ENCODE measurements around the gene CNOT4.

The CNOT4 gene

DNA sequence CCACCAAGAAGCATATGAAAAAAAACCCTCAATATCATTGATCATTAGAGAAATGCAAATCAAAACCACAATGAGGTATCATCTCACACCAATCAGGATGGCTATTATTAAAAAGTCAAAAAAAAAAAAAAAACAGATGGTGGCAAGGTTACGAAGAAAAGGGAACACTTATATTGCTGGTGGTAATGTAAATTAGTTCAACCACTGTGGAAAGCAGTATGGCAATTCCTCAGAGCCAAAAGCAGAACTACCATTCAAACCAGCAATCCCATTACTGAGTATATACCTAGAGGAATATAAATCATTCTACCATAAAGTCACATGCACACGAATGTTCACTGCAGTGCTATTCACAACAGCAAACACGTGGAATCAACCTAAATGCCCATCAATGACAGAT is 46.0 kb downstream of the CNOT4 start:
- TF ChIP-seq, protein P1, sequence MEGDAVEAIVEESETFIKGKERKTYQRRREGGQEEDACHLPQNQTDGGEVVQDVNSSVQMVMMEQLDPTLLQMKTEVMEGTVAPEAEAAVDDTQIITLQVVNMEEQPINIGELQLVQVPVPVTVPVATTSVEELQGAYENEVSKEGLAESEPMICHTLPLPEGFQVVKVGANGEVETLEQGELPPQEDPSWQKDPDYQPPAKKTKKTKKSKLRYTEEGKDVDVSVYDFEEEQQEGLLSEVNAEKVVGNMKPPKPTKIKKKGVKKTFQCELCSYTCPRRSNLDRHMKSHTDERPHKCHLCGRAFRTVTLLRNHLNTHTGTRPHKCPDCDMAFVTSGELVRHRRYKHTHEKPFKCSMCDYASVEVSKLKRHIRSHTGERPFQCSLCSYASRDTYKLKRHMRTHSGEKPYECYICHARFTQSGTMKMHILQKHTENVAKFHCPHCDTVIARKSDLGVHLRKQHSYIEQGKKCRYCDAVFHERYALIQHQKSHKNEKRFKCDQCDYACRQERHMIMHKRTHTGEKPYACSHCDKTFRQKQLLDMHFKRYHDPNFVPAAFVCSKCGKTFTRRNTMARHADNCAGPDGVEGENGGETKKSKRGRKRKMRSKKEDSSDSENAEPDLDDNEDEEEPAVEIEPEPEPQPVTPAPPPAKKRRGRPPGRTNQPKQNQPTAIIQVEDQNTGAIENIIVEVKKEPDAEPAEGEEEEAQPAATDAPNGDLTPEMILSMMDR (IDR thresholded peaks at IDR 0.05; ENCODE audit: borderline replicate concordance, insufficient read depth, low read depth, low read length): no peak

DNA sequence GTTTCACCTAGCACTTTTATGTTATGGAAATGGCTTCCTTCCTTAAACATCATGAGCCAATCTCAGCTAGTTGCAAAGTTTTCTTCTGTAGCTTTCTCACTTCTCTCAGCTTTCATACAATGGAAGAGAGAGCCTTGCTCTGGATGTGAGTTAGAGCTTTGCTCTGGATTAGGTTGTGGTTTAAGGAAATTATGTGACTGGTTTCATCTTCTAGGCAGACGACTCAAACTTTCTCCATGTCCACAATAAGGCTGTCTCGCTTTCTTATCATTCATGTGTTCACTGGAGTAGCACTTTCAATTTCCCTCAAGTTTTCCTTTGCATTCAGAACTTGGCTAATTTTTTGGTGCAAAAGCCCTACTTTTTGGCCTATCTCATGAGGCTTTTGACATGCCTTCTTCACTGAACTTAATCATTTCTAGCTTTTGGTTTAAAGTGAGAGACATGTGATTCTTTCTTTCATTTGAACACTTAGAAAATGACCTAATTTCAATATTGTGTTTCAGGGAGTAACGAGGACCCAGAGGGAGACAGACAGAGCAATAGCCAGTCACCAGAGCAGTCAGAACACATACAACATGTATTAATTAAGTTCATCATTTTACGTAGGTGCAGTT is 49.8 kb downstream of the CNOT4 start:
- TF ChIP-seq, protein P1 (IDR thresholded peaks at IDR 0.05; ENCODE audit: borderline replicate concordance, insufficient read depth, low read depth, low read length): no peak
- no peak overlapping the region for H3K4me3 ChIP-seq (ENCODE audit: low read depth, low read length)

More for the DNA sequence above, 46.0 kb downstream of the CNOT4 start:
- no peak overlapping the region for H3K4me3 ChIP-seq (ENCODE audit: low read depth, low read length)

DNA sequence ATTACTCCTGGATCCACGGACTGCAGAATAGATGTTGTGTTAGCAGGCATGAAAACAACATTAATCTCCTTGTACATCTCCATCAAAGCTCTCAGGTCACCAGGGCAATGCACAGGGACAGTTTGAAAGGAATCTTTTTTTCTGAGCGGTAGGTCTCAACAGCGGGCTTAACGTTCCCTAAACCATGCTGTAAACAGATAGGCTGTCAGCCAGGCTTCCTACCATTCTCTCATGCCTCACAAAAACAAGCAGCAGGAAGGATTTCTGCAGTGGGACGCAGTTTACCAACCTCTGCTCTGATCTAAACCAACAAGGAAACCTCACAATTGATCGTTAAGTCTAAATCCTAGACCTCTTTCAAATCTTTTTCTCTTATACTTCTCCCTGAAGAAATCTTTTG is 50.8 kb downstream of the CNOT4 start:
- TF ChIP-seq, protein P1 (IDR thresholded peaks at IDR 0.05; ENCODE audit: borderline replicate concordance, insufficient read depth, low read depth, low read length): no peak
- no peak overlapping the region for H3K4me3 ChIP-seq (ENCODE audit: low read depth, low read length)

DNA sequence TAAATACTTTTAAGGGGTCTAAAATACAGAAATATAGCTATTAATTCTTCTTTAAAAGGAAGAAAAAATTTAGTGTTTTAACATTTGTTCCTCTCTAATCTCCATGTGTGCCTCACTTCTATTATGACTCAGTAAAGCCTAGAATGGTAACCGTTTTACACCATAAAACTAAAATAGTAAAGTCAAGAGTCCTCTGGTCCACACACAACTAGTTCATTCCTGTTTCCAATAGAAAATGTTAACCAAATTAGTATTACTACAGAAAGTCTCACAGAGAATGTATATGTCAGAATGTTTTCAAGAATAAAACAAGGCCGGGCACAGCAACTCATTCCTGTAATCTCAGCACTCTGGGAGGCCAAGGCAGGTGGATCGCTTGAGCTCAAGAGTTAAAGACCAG is 55.8 kb downstream of the CNOT4 start:
- TF ChIP-seq, protein P1 (IDR thresholded peaks at IDR 0.05; ENCODE audit: borderline replicate concordance, insufficient read depth, low read depth, low read length): no peak
- H3K4me3 ChIP-seq (ENCODE audit: low read depth, low read length): no peak overlapping the region

DNA sequence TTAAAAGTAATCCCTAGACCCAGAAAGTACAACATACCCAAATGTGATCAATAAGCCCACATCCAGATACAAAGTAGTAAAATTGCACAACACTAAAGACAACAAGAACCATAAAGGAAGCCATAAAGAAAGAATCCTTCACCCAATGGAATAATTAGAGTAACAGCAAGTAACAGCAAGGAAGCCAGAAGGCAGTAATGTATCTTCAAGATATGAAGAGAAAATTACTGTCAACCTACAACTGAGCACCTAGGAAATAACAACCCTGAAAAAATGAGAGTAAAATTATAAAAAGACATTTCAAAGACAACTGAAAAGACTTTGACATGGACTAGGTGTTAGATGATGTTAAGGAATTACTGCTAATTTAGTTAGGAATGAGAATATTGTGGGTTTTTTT is 60.5 kb downstream of the CNOT4 start:
- no peak overlapping the region for H3K4me3 ChIP-seq (ENCODE audit: low read depth, low read length)
- TF ChIP-seq, protein P1 (IDR thresholded peaks at IDR 0.05; ENCODE audit: borderline replicate concordance, insufficient read depth, low read depth, low read length): no peak

DNA sequence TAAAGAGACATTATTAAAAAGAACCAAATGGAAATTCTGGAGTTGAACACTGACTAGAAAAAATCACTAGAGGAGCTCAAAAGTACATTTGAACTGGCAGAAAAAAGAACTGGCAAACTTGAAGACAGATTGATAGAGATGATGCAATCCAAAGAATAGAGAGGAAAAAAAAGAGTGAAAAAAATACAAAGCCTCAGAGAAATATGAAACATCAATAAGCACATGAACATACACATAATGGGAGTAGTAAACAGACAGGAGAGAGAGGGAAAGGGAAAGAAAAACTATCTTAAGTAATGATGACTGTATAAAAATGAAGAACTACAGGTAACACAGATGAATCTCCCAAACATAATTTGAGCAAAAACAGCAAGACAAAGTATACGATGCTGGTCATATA is 61.1 kb downstream of the CNOT4 start:
- H3K4me3 ChIP-seq (ENCODE audit: low read depth, low read length): no peak overlapping the region
- TF ChIP-seq, protein P1 (IDR thresholded peaks at IDR 0.05; ENCODE audit: borderline replicate concordance, insufficient read depth, low read depth, low read length): no peak

DNA sequence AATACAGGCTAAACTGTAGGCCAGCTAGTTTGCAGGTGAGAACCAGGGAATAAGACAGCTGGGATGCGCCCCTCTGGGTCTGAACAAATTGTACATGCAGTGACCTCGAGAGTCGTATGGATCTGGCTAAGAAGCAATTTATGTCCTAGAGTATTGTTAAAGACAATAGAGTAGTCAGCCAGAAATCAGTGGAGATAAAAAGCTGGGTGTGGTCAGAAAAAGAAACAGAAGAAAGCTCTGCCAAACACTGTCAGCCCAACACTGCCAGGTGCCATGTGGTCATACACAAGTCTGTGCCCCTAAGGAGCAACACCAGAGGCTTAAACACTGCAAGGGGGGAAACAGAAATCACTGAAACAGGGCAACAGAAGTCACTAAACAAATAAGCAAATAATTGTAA is 62.2 kb downstream of the CNOT4 start:
- no peak overlapping the region for H3K4me3 ChIP-seq (ENCODE audit: low read depth, low read length)
- TF ChIP-seq, protein P1 (IDR thresholded peaks at IDR 0.05; ENCODE audit: borderline replicate concordance, insufficient read depth, low read depth, low read length): no peak
